Mesothelial cell of epicardium (in vitro differentiated cells): Measurements from ENCODE around the gene CYYR1. TPM values are rescaled to one million over a fixed set of nuclear protein-coding genes. Genes with fewer than 3 reads are reported as not detected.

ENCODE experiments used
- DNase-seq, 2 experiments: peaks; one replicate each; pipeline ENCODE4 v3.0.0; 2021; ENCODE audit warnings: low spot score in 2 of 2; ENCODE audit not compliant: unreplicated experiment in 2 of 2
- H3K27ac Mint-ChIP-seq: 2 replicates; pipeline ENCODE4 v1.8.0; 2021; ENCODE audit warnings: mixed read lengths
- H3K27me3 Mint-ChIP-seq: 2 replicates; pipeline ENCODE4 v1.8.0; 2021; ENCODE audit warnings: low read depth, mixed read lengths
- H3K36me3 Mint-ChIP-seq: 2 replicates; pipeline ENCODE4 v1.8.0; 2021; ENCODE audit warnings: mixed read lengths
- H3K4me1 Mint-ChIP-seq: 2 replicates; pipeline ENCODE4 v1.8.0; 2021; ENCODE audit warnings: mixed read lengths
- H3K4me3 Mint-ChIP-seq: 2 replicates; pipeline ENCODE4 v1.8.0; 2021; ENCODE audit warnings: mild to moderate bottlenecking, moderate library complexity, mixed read lengths
- H3K9me3 Mint-ChIP-seq: 2 replicates; pipeline ENCODE4 v1.8.0; 2021; ENCODE audit warnings: mixed read lengths
- total RNA-seq: library from RNA; stranded (reverse); gene quantifications from 3 replicates; pipeline ENCODE4 v1.2.1, GENCODE V29; 2021
- TF ChIP-seq, protein P1 (sequence below): fragments of 200-600 bp; sonication (generic); IDR thresholded peaks from one replicate; pipeline ENCODE4 v1.5.0; 2021; ENCODE audit warnings: antibody characterized with exemption; ENCODE audit not compliant: unreplicated experiment

Gene CYYR1
- total RNA-seq, 1 donor from 2014 or later, result 19.3 TPM

DNA sequence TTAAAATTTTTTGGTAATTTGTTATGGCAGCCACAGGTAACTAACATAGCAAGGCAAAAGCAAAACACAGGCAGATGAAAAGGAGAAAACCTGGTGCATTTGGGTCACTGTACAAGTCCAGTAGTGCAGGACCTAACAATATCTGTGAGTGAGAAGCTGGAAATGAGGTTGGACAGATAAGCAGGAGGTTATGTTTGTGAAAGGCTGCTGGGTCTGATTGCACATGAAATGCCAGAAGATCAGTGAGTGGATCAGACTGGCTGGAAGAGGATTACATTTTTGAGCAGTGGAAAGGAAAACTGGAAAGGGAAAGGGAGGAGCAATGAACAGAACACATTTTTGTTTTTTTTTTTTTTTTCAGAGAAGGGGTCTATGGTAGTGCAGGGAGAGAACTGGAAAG lies 73.6 kb downstream of the CYYR1 start:
- Mint-ChIP-seq H3K9me3 (peaks cover 17% of the 10 kb centered on the region), H3K36me3 (peaks cover 16% of the 10 kb centered on the region), H3K4me3 (no peak overlapping the region), H3K27ac (no peak overlapping the region), H3K4me1 (peaks cover 14% of the 10 kb centered on the region), H3K27me3 (no peaks in the 10 kb centered on the region)
- no peak for DNase-seq
- TF ChIP-seq, protein P1, sequence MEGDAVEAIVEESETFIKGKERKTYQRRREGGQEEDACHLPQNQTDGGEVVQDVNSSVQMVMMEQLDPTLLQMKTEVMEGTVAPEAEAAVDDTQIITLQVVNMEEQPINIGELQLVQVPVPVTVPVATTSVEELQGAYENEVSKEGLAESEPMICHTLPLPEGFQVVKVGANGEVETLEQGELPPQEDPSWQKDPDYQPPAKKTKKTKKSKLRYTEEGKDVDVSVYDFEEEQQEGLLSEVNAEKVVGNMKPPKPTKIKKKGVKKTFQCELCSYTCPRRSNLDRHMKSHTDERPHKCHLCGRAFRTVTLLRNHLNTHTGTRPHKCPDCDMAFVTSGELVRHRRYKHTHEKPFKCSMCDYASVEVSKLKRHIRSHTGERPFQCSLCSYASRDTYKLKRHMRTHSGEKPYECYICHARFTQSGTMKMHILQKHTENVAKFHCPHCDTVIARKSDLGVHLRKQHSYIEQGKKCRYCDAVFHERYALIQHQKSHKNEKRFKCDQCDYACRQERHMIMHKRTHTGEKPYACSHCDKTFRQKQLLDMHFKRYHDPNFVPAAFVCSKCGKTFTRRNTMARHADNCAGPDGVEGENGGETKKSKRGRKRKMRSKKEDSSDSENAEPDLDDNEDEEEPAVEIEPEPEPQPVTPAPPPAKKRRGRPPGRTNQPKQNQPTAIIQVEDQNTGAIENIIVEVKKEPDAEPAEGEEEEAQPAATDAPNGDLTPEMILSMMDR, result no peak

- TF ChIP-seq, protein P1, result no peak
- peaks cover 16% of the 10 kb centered on the region for H3K36me3 Mint-ChIP-seq
- no peak overlapping the region for H3K4me3 Mint-ChIP-seq
- no peak for DNase-seq
- peaks cover 17% of the 10 kb centered on the region for H3K9me3 Mint-ChIP-seq
- H3K27ac Mint-ChIP-seq, result no peak overlapping the region
- no peaks in the 10 kb centered on the region for H3K27me3 Mint-ChIP-seq
- peaks cover 40% of the 10 kb centered on the region for H3K4me1 Mint-ChIP-seq
These were observed 77.7 kb downstream of the CYYR1 start for GRCh38 chr21:26495283-26495849.

DNA sequence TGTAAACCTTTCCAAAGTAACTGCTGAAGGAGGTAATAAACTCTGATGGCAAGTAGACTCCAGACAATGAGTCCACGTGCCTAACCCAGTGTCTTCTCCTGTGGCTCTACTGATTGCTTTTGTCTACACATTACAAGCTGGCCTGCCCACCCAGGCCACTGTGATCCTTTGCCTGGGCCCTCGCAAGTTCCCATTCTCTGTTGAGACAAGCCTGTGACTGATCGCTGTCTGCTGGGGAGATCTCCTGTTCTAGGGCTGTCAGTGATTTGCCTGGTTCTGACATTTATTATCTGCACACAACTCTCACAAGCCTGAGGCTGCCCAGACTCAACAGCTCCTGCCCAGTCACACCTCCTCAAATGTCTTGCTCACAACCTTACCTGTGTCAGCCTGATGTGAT lies 81.4 kb downstream of the CYYR1 start:
- Mint-ChIP-seq H3K9me3 (no peaks in the 10 kb centered on the region), H3K36me3 (peaks cover 2% of the 10 kb centered on the region), H3K4me1 (peaks cover 26% of the 10 kb centered on the region), H3K27ac (peak overlapping the region; percentile 57), H3K27me3 (no peaks in the 10 kb centered on the region), H3K4me3 (no peak overlapping the region)
- TF ChIP-seq, protein P1, result no peak
- DNase-seq, result no peak

DNA sequence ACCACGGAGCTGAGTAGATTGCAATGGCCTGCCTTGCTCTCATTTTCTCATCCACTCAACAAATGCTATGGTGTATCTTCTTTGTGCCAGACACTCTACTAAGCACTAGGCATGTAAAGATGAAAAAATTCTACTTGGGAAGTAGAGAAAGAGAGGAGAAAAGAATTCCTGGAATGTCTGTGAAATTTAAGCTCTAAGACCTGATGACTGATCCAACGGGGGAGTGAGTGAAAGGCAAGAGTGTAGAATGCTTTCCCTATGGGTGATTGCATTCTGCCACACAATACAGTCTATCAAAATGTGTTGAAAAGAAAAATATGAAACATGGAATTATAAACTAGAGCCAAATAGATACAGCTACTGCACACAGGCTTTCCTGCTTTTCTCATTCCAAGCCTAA lies 82.3 kb downstream of the CYYR1 start:
- TF ChIP-seq, protein P1, result no peak
- H3K27me3 Mint-ChIP-seq, result no peaks in the 10 kb centered on the region
- DNase-seq, result no peak
- peak overlapping the region; percentile 81 for H3K27ac Mint-ChIP-seq
- H3K36me3 Mint-ChIP-seq, result peaks cover 2% of the 10 kb centered on the region
- peaks cover 30% of the 10 kb centered on the region for H3K4me1 Mint-ChIP-seq
- no peaks in the 10 kb centered on the region for H3K9me3 Mint-ChIP-seq
- H3K4me3 Mint-ChIP-seq, result no peak overlapping the region

DNA sequence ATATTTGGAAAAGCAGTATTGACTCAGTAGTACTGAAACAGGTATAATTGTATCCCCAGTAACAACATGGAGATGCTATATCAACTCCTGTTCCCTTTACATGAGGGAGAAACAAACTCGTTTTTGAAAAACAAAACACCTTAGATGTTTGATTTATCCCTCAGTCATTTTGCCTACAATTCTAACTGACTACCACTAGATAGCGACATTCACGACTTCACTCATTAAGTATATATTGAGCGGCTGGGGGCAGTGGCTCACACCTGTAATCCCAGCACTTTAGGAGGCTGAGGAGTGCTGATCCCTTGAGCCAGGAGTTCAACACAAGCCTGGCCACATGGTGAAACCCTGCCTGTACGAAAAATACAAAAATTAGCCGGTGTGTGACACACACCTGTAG lies 83.3 kb downstream of the CYYR1 start:
- no peaks in the 10 kb centered on the region for H3K36me3 Mint-ChIP-seq
- H3K4me1 Mint-ChIP-seq, result peaks cover 34% of the 10 kb centered on the region
- DNase-seq, result no peak
- TF ChIP-seq, protein P1, result no peak
- H3K27ac Mint-ChIP-seq, result no peak overlapping the region
- H3K4me3 Mint-ChIP-seq, result no peak overlapping the region
- H3K9me3 Mint-ChIP-seq, result no peaks in the 10 kb centered on the region
- H3K27me3 Mint-ChIP-seq, result no peaks in the 10 kb centered on the region
